A673 (cell line): ENCODE measurements around the gene AGMO. TPM values are rescaled to one million over a fixed set of nuclear protein-coding genes. Genes with fewer than 3 reads are reported as not detected.

ENCODE experiments used
- BruUV-seq: library from RNA; stranded (reverse); fragments of 400-500 nt; replicated peaks from 2 replicates; lab custom pipeline; 2021; lab: Mats Ljungman, UMichigan
- CTCF ChIA-PET: fragments of 300-600 bp; sonication (Branson Sonifier 250); formaldehyde crosslinking; loops from one replicate; lab custom pipeline; 2022; ENCODE audit warnings: antibody characterized with exemption; lab: Charles Lee
- POLR2A ChIA-PET: fragments of 300-600 bp; sonication (Branson Sonifier 250); formaldehyde crosslinking; loops from one replicate; lab custom pipeline; 2022; ENCODE audit warnings: antibody characterized with exemption; ENCODE audit not compliant: low non-redundant PET; lab: Charles Lee
- DNase-seq: peaks from one replicate; pipeline ENCODE4 v3.0.0-alpha.2; 2015; ENCODE audit warnings: low spot score
- H3K27ac ChIP-seq: fragments of 200-600 bp; sonication (generic); 2 replicates; pipeline ENCODE4 v1.5.1; 2016; ENCODE audit warnings: mixed run types, low read depth, mild to moderate bottlenecking, mixed read lengths, antibody characterized with exemption, low read length; ENCODE audit not compliant: poor library complexity, severe bottlenecking
- H3K27me3 ChIP-seq: fragments of 200-600 bp; sonication (generic); replicated peaks from 2 replicates; pipeline ENCODE4 v1.6.1; 2017; ENCODE audit warnings: mixed run types, low read depth, mild to moderate bottlenecking, mixed read lengths, antibody characterized with exemption, low read length; ENCODE audit not compliant: insufficient read depth, poor library complexity
- H3K36me3 ChIP-seq: fragments of 200-600 bp; sonication (generic); 2 replicates; pipeline ENCODE4 v1.6.1; 2016; ENCODE audit warnings: mixed run types, mild to moderate bottlenecking, mixed read lengths, antibody characterized with exemption, low read length; ENCODE audit not compliant: insufficient read depth, poor library complexity, severe bottlenecking
- H3K4me1 ChIP-seq: fragments of 200-600 bp; sonication (generic); 2 replicates; pipeline ENCODE4 v1.6.1; 2017; ENCODE audit warnings: mixed run types, mild to moderate bottlenecking, mixed read lengths, antibody characterized with exemption, low read length; ENCODE audit not compliant: insufficient read depth, poor library complexity, severe bottlenecking
- H3K4me3 ChIP-seq: fragments of 200-600 bp; sonication (generic); 2 replicates; pipeline ENCODE4 v1.5.1; 2016; ENCODE audit warnings: low read depth, mixed run types, mild to moderate bottlenecking, mixed read lengths, low read length; ENCODE audit not compliant: poor library complexity, severe bottlenecking
- H3K9me3 ChIP-seq: fragments of 200-600 bp; sonication (generic); 2 replicates; pipeline ENCODE4 v1.6.1; 2016; ENCODE audit warnings: mixed run types, low read depth, mild to moderate bottlenecking, mixed read lengths, antibody characterized with exemption, low read length; ENCODE audit not compliant: poor library complexity, severe bottlenecking
- CTCF ChIP-seq: fragments of 300-800, 200-600 bp; sonication (generic); conservative IDR thresholded peaks from 2 replicates; pipeline ENCODE4 v1.5.1; 2017; ENCODE audit warnings: low read depth, mild to moderate bottlenecking, antibody characterized with exemption, low read length, moderate library complexity, mixed read lengths
- EZH2 ChIP-seq: fragments of 200-600 bp; sonication (generic); IDR thresholded peaks from 2 replicates; pipeline ENCODE4 v1.6.1; 2017; ENCODE audit warnings: borderline replicate concordance, low read depth, mild to moderate bottlenecking, mixed read lengths, antibody characterized with exemption, low read length; ENCODE audit not compliant: poor library complexity, severe bottlenecking
- intact Hi-C: fragments of 100-400 bp; cut with micrococcal nuclease; formaldehyde crosslinking; loops from one replicate; pipeline ENCODE4 v1.10.0; 2022; ENCODE audit not compliant: unreplicated experiment
- total RNA-seq: library from RNA; stranded (reverse); gene quantifications from 2 replicates; pipeline ENCODE4 v1.2.3, GENCODE V29; 2021

AGMO gene
- total RNA-seq, 1 experiment from 2014 or later: not detected

DNA sequence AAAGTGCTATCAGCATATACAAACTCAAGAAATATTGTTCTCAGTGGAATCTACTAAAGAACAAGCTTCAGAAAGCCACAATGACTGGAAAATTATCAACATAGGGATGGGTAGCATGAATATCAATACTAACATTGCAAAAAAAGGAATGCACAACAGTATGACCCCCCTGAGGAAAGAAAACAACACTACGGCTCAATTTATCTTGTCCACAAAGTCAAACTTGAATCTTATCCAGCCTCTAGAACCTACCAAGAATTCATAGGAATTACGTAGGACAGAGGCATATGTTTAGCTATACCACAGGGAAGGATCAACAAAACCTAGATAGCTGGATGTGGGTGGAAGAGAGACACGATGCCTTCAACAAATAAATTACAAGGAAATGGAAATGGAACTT, 54.6 kb downstream of the AGMO start:
- H3K27ac ChIP-seq: no peak overlapping the region
- no peak overlapping the region for H3K4me3 ChIP-seq
- no peaks in the 10 kb centered on the region for H3K9me3 ChIP-seq
- intact Hi-C loops: no loop called here
- no peaks in the 10 kb centered on the region for H3K36me3 ChIP-seq
- no TSS peak for BruUV-seq
- POLR2A ChIA-PET: no interaction called here
- H3K27me3 ChIP-seq: peaks cover 4% of the 10 kb centered on the region
- DNase-seq: no peak
- CTCF ChIA-PET: no interaction called here
- no peaks in the 10 kb centered on the region for H3K4me1 ChIP-seq
- no peak for TF ChIP-seq EZH2
- no peak for TF ChIP-seq CTCF

GRCh38 chr7:15505761-15506160, 56.1 kb downstream of the AGMO start:
- POLR2A ChIA-PET: no interaction called here
- CTCF ChIA-PET: no interaction called here
- DNase-seq: no peak
- peaks cover 4% of the 10 kb centered on the region for H3K27me3 ChIP-seq
- H3K27ac ChIP-seq: no peak overlapping the region
- H3K36me3 ChIP-seq: no peaks in the 10 kb centered on the region
- BruUV-seq: no TSS peak
- intact Hi-C loops: no loop called here
- no peaks in the 10 kb centered on the region for H3K4me1 ChIP-seq
- H3K9me3 ChIP-seq: no peaks in the 10 kb centered on the region
- no peak overlapping the region for H3K4me3 ChIP-seq
- TF ChIP-seq EZH2 (no peak), CTCF (no peak)

- H3K27ac ChIP-seq: no peak overlapping the region
- peaks cover 4% of the 10 kb centered on the region for H3K27me3 ChIP-seq
- peak; percentile 81 for DNase-seq
- TF ChIP-seq EZH2 (no peak), CTCF (no peak)
- BruUV-seq: no TSS peak
- no peaks in the 10 kb centered on the region for H3K4me1 ChIP-seq
- CTCF ChIA-PET: no interaction called here
- no peaks in the 10 kb centered on the region for H3K9me3 ChIP-seq
- POLR2A ChIA-PET: no interaction called here
- no peak overlapping the region for H3K4me3 ChIP-seq
- intact Hi-C loops: no loop called here
- no peaks in the 10 kb centered on the region for H3K36me3 ChIP-seq
These were observed 57.5 kb downstream of the AGMO start for GRCh38 chr7:15504351-15504750.
